B cell (primary cell): ENCODE results near the gene SHQ1. TPM values are rescaled to one million over a fixed set of nuclear protein-coding genes. Genes with fewer than 3 reads are reported as not detected.

Experiments used
- ATAC-seq: fragments of 200-7000 bp; cut with Tn5 transposase; one replicate; pipeline ENCODE4 v1.10.0; 2021; ENCODE audit warnings: low read depth, mild to moderate bottlenecking, moderate number of reproducible peaks, moderate library complexity
- CTCF ChIA-PET: fragments of 350-600 bp; sonication (Branson Sonifier 250); formaldehyde crosslinking; loops from one replicate; lab custom pipeline; 2021; ENCODE audit warnings: antibody characterized with exemption, inconsistent platforms; lab: Charles Lee
- POLR2A ChIA-PET: fragments of 350-600 bp; sonication (Branson Sonifier 250); formaldehyde crosslinking; loops from one replicate; lab custom pipeline; 2021; ENCODE audit warnings: antibody characterized with exemption; lab: Charles Lee
- DNase-seq: peaks from one replicate; pipeline ENCODE4 v3.0.0; 2013
- H2AFZ ChIP-seq: 2 replicates; pipeline ENCODE4 v1.6.1; 2012; ENCODE audit warnings: mild to moderate bottlenecking, low read depth, low read length; ENCODE audit not compliant: insufficient read depth, poor library complexity, severe bottlenecking
- H3K27ac ChIP-seq, 2 donors: 1 replicate in 1 of 2; 2 replicates in 1 of 2; pipeline ENCODE4 v1.5.1; 2012 to 2013; ENCODE audit warnings: low read length in 2 of 2, mild to moderate bottlenecking in 2 of 2, moderate library complexity in 1 of 2
- H3K27me3 ChIP-seq, 4 experiments: fragments of 200-600 bp in 1 of 4; sonication (generic) in 1 of 4; replicated peaks in 1 of 4; 1 replicate in 2 of 4; 2 replicates in 2 of 4; pipeline versions ENCODE4 v1.6.1 to v1.7.0; 2013 to 2016; ENCODE audit warnings: low read length in 3 of 4, mild to moderate bottlenecking in 2 of 4, mixed read lengths in 1 of 4, moderate library complexity in 1 of 4; ENCODE audit not compliant: insufficient read depth in 4 of 4, control insufficient read depth in 3 of 4; ENCODE audit errors: control extremely low read depth in 1 of 4
- H3K36me3 ChIP-seq, 2 experiments: replicated peaks in 1 of 2; 1 replicate in 1 of 2; 2 replicates in 1 of 2; pipeline versions ENCODE4 v1.6.1 to v1.7.1; 2013; ENCODE audit warnings: low read length in 1 of 2; ENCODE audit not compliant: insufficient read depth in 2 of 2, control insufficient read depth in 1 of 2; ENCODE audit errors: control extremely low read depth in 1 of 2, extremely low read depth in 1 of 2
- H3K4me1 ChIP-seq, 2 donors: fragments of 200-600 bp in 1 of 2; sonication (generic) in 1 of 2; 1 replicate in 1 of 2; 2 replicates in 1 of 2; pipeline versions ENCODE4 v1.5.1 to v1.6.1; 2013 to 2017; ENCODE audit warnings: low read length in 2 of 2; ENCODE audit not compliant: control insufficient read depth in 2 of 2, insufficient read depth in 2 of 2
- H3K4me2 ChIP-seq: replicated peaks from 2 replicates; pipeline ENCODE3; 2012; ENCODE audit warnings: mild to moderate bottlenecking, low read depth, low read length; ENCODE audit not compliant: poor library complexity, severe bottlenecking
- H3K4me3 ChIP-seq, 5 experiments: fragments of 200-600 bp in 1 of 5; sonication (generic) in 1 of 5; 1 replicate in 3 of 5; 2 replicates in 2 of 5; pipeline versions ENCODE4 v1.5.1 to v1.7.0; 2011 to 2016; ENCODE audit warnings: low read length in 4 of 5, mild to moderate bottlenecking in 4 of 5, low read depth in 2 of 5, control low read depth in 1 of 5, moderate library complexity in 1 of 5; ENCODE audit not compliant: insufficient read depth in 1 of 5; ENCODE audit errors: control extremely low read depth in 1 of 5, extremely low read depth in 1 of 5
- H3K79me2 ChIP-seq: fragments of 200-600 bp; sonication (generic); one replicate; pipeline ENCODE4 v1.6.0; 2016; ENCODE audit warnings: low read length; ENCODE audit not compliant: control insufficient read depth, insufficient read depth
- H3K9ac ChIP-seq: fragments of 200-600 bp; sonication (generic); 2 replicates; pipeline ENCODE4 v1.6.1; 2017; ENCODE audit warnings: mild to moderate bottlenecking, low read length, moderate library complexity
- H3K9me3 ChIP-seq, 3 donors: one replicate each; pipeline versions ENCODE4 v1.6.1 to v1.7.1; 2013; ENCODE audit warnings: low read length in 2 of 3; ENCODE audit not compliant: control insufficient read depth in 2 of 3, insufficient read depth in 1 of 3; ENCODE audit errors: control extremely low read depth in 1 of 3
- H4K20me1 ChIP-seq: 2 replicates; pipeline ENCODE4 v1.6.0; 2012; ENCODE audit warnings: mild to moderate bottlenecking, low read length; ENCODE audit not compliant: insufficient read depth, control insufficient read depth, poor library complexity, severe bottlenecking
- H3K27ac Mint-ChIP-seq: one replicate; pipeline ENCODE4 v1.8.0; 2021; ENCODE audit warnings: mixed read lengths
- H3K27me3 Mint-ChIP-seq: one replicate; pipeline ENCODE4 v1.8.0; 2021; ENCODE audit warnings: mixed read lengths
- H3K4me1 Mint-ChIP-seq: one replicate; pipeline ENCODE4 v1.8.0; 2021; ENCODE audit warnings: mixed read lengths
- H3K4me3 Mint-ChIP-seq: one replicate; pipeline ENCODE4 v1.8.0; 2021; ENCODE audit warnings: mixed read lengths
- H3K9me3 Mint-ChIP-seq: one replicate; pipeline ENCODE4 v1.8.0; 2022; ENCODE audit warnings: mixed read lengths; ENCODE audit not compliant: insufficient read depth
- EZH2 ChIP-seq: IDR thresholded peaks from 2 replicates; pipeline ENCODE4 v1.6.1; 2012; ENCODE audit warnings: borderline replicate concordance, low read depth, mild to moderate bottlenecking, moderate library complexity, low read length; ENCODE audit not compliant: insufficient read depth, poor library complexity, severe bottlenecking
- WGBS: methylation state at CpG from one replicate; pipeline ENCODE4 v1.1.5; 2013; ENCODE audit warnings: missing lambda C conversion rate; ENCODE audit not compliant: insufficient coverage; 5-methylcytosine and 5-hydroxymethylcytosine counted together
- intact Hi-C: fragments of 100-400 bp; cut with micrococcal nuclease; formaldehyde crosslinking; loops from one replicate; pipeline ENCODE4 v1.10.0; 2022
- polyA plus RNA-seq: library from polyadenylated mRNA; depleted of rRNA; stranded (reverse); fragments of >200 nt; gene quantifications from 2 replicates; pipeline ENCODE4 v1.2.3, GENCODE V29; 2012
- total RNA-seq, 2 donors: library from RNA; stranded (reverse); fragments of 120-200 nt in 1 of 2; gene quantifications; 1 replicate in 1 of 2; 2 replicates in 1 of 2; pipeline versions ENCODE4 v1.2.3 to v1.2.4, GENCODE V29; 2013 to 2022
- TF ChIP-seq, protein P1 (sequence below): fragments of 200-600 bp; IDR thresholded peaks from one replicate; pipeline ENCODE4 v1.8.0; 2022; ENCODE audit warnings: antibody characterized with exemption, mild to moderate bottlenecking

The SHQ1 gene
- total and polyA plus RNA-seq, 2 donors (not counting 1 experiment from before 2014, with no cell fraction given), result 3.6 to 32.0 TPM

DNA sequence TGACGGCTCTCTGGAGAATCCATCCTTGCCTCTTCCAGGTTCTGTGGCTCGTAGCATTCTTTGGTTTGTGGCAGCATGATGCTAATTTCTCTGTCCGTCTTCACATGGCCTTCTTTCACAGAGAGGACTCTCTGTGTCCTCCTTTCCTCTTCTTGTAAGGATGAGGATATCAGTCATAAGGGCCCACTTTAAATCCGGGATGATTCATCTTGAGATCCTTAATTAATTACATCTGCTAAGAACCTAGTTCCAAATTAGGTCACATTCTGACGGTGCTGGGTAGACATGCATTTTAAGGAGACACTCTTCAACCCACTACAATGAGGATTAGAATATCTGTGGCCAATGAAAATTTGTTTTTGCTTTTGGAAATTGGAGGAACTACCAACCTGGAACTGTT, 23.9 kb upstream of the SHQ1 start:
- no peaks in the 10 kb centered on the region for H3K4me1 Mint-ChIP-seq
- WGBS, result 95% methylated on average over 2 of the region's 5 CpGs

GRCh38 chr3:72862314-72863090, 14.3 kb upstream of the SHQ1 start:
- Histone ChIP-seq H4K20me1 (no peaks in the 10 kb centered on the region), H3K4me3 (no peak overlapping the region), H2AFZ (no peak overlapping the region), H3K79me2 (no peaks in the 10 kb centered on the region), H3K4me2 (no peak overlapping the region), H3K9ac (no peak overlapping the region), H3K4me1 (no peaks in the 10 kb centered on the region), H3K36me3 (no peaks in the 10 kb centered on the region), H3K27me3 (no peaks in the 10 kb centered on the region), H3K27ac (no peak overlapping the region), H3K9me3 (no peaks in the 10 kb centered on the region)
- no peak for TF ChIP-seq EZH2
- TF ChIP-seq, protein P1, sequence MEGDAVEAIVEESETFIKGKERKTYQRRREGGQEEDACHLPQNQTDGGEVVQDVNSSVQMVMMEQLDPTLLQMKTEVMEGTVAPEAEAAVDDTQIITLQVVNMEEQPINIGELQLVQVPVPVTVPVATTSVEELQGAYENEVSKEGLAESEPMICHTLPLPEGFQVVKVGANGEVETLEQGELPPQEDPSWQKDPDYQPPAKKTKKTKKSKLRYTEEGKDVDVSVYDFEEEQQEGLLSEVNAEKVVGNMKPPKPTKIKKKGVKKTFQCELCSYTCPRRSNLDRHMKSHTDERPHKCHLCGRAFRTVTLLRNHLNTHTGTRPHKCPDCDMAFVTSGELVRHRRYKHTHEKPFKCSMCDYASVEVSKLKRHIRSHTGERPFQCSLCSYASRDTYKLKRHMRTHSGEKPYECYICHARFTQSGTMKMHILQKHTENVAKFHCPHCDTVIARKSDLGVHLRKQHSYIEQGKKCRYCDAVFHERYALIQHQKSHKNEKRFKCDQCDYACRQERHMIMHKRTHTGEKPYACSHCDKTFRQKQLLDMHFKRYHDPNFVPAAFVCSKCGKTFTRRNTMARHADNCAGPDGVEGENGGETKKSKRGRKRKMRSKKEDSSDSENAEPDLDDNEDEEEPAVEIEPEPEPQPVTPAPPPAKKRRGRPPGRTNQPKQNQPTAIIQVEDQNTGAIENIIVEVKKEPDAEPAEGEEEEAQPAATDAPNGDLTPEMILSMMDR, result no peak
- no peak for DNase-seq
- no peak for ATAC-seq
- ChIA-PET POLR2A (no interaction called here), CTCF (interaction anchor here (0.6 to 0.9 kb wide), 2 partner anchors 10 to 11 kb away, joined by 3 read pairs; no protein-coding TSS in a partner anchor)
- Mint-ChIP-seq H3K4me3 (no peak overlapping the region), H3K4me1 (no peaks in the 10 kb centered on the region), H3K27me3 (no peaks in the 10 kb centered on the region), H3K9me3 (no peaks in the 10 kb centered on the region), H3K27ac (no peak overlapping the region)
- WGBS, result 73% methylated on average over 3 of the region's 7 CpGs
- intact Hi-C loops, result no loop called here

More for the DNA sequence above, 23.9 kb upstream of the SHQ1 start:
- H3K36me3 ChIP-seq, result no peaks in the 10 kb centered on the region
- peaks cover 16% of the 10 kb centered on the region for H3K27me3 Mint-ChIP-seq
- intact Hi-C loops, result no loop called here
- H2AFZ ChIP-seq, result no peak overlapping the region
- no peak overlapping the region for H3K4me3 ChIP-seq
- ChIA-PET CTCF (no interaction called here), POLR2A (no interaction called here)
- no peaks in the 10 kb centered on the region for H3K9me3 Mint-ChIP-seq
- H3K4me2 ChIP-seq, result no peak overlapping the region
- ATAC-seq, result no peak
- H3K4me3 Mint-ChIP-seq, result no peak overlapping the region
- no peak for TF ChIP-seq EZH2
- TF ChIP-seq, protein P1, result no peak
- H3K27ac ChIP-seq, result no peak overlapping the region
- no peak overlapping the region for H3K9ac ChIP-seq
- DNase-seq, result no peak
- H3K9me3 ChIP-seq, result no peaks in the 10 kb centered on the region
- no peaks in the 10 kb centered on the region for H3K4me1 ChIP-seq
- no peak overlapping the region for H3K27ac Mint-ChIP-seq
- H4K20me1 ChIP-seq, result no peaks in the 10 kb centered on the region
- H3K27me3 ChIP-seq, result peaks cover 0 to 14% (median 2%) of the 10 kb centered on the region in 4 experiments
- H3K79me2 ChIP-seq, result no peaks in the 10 kb centered on the region
